IMR-90 (cell line): ENCODE results near the gene SDCCAG8. TPM values are rescaled to one million over a fixed set of nuclear protein-coding genes. Genes with fewer than 3 reads are reported as not detected.

ENCODE experiments used
- ATAC-seq: fragments of 200-7000 bp; cut with Tn5 transposase; 2 replicates; pipeline ENCODE4 v1.9.1; 2020; ENCODE audit warnings: low read depth, mild to moderate bottlenecking, moderate library complexity
- BruUV-seq: library from RNA; stranded (reverse); fragments of 400-500 nt; replicated peaks from 2 replicates; lab custom pipeline; 2021; lab: Mats Ljungman, UMichigan
- CTCF ChIA-PET: fragments of 300-600 bp; formaldehyde crosslinking; extraction: SDS; loops from one replicate; lab custom pipeline; 2021; ENCODE audit warnings: antibody characterized with exemption; lab: Yijun Ruan, JAX
- POLR2A ChIA-PET: fragments of 300-600 bp; sonication (Branson Sonifier 250); formaldehyde crosslinking; loops from one replicate; lab custom pipeline; 2022; ENCODE audit warnings: antibody characterized with exemption; ENCODE audit not compliant: unreplicated experiment; lab: Charles Lee
- DNase-seq: peaks from one replicate; pipeline ENCODE4 v3.0.0; 2013
- H2AFZ ChIP-seq: replicated peaks from 2 replicates; pipeline ENCODE3; 2013; ENCODE audit warnings: low read length, mild to moderate bottlenecking; ENCODE audit not compliant: poor library complexity
- H2AK5ac ChIP-seq: 2 replicates; pipeline ENCODE4 v1.6.1; 2013; ENCODE audit warnings: low read depth, low read length, inconsistent platforms
- H2AK9ac ChIP-seq: replicated peaks from 2 replicates; pipeline ENCODE3; 2013; ENCODE audit warnings: mild to moderate bottlenecking, low read depth, low read length, moderate library complexity; ENCODE audit not compliant: poor library complexity
- H2BK120ac ChIP-seq: 2 replicates; pipeline ENCODE4 v1.6.1; 2013; ENCODE audit warnings: low read depth, low read length, inconsistent platforms
- H2BK15ac ChIP-seq: 3 replicates; pipeline ENCODE4 v1.6.1; 2013; ENCODE audit warnings: low read depth, low read length, inconsistent platforms
- H2BK20ac ChIP-seq: 2 replicates; pipeline ENCODE4 v1.6.1; 2013; ENCODE audit warnings: low read depth, mild to moderate bottlenecking, inconsistent platforms, low read length, moderate library complexity
- H2BK5ac ChIP-seq: 2 replicates; pipeline ENCODE4 v1.6.1; 2013; ENCODE audit warnings: mild to moderate bottlenecking, low read depth, low read length, inconsistent platforms; ENCODE audit not compliant: poor library complexity, severe bottlenecking
- H3K14ac ChIP-seq: replicated peaks from 2 replicates; pipeline ENCODE4 v1.6.1; 2013; ENCODE audit warnings: low read depth, low read length, inconsistent platforms
- H3K18ac ChIP-seq: 2 replicates; pipeline ENCODE4 v1.6.1; 2013; ENCODE audit warnings: low read depth, low read length, control low read depth
- H3K23ac ChIP-seq: 2 replicates; pipeline ENCODE4 v1.6.1; 2013; ENCODE audit warnings: low read depth, low read length, inconsistent platforms
- H3K27ac ChIP-seq: 2 replicates; pipeline ENCODE4 v1.5.1; 2013; ENCODE audit warnings: mild to moderate bottlenecking, control low read depth, low read length; ENCODE audit not compliant: insufficient read depth
- H3K27me3 ChIP-seq: 2 replicates; pipeline ENCODE4 v1.6.1; 2013; ENCODE audit warnings: low read length; ENCODE audit not compliant: control insufficient read depth, insufficient read depth
- H3K36me3 ChIP-seq: 2 replicates; pipeline ENCODE4 v1.6.1; 2013; ENCODE audit warnings: low read length, mixed read lengths; ENCODE audit not compliant: control insufficient read depth, insufficient read depth
- H3K4ac ChIP-seq: 2 replicates; pipeline ENCODE4 v1.6.1; 2013; ENCODE audit warnings: low read depth, low read length, inconsistent platforms
- H3K4me1 ChIP-seq: 2 replicates; pipeline ENCODE4 v1.6.1; 2013; ENCODE audit warnings: low read length, mixed read lengths; ENCODE audit not compliant: control insufficient read depth, insufficient read depth
- H3K4me2 ChIP-seq: 2 replicates; pipeline ENCODE4 v1.6.1; 2013; ENCODE audit warnings: low read depth, mild to moderate bottlenecking, control low read depth, low read length, moderate library complexity
- H3K4me3 ChIP-seq: 2 replicates; pipeline ENCODE4 v1.5.1; 2013; ENCODE audit warnings: low read depth, mild to moderate bottlenecking, control low read depth, low read length, moderate library complexity; ENCODE audit not compliant: insufficient read depth
- H3K56ac ChIP-seq: 2 replicates; pipeline ENCODE4 v1.6.1; 2013; ENCODE audit warnings: low read length, inconsistent platforms; ENCODE audit not compliant: insufficient read depth; ENCODE audit errors: extremely low read depth
- H3K79me1 ChIP-seq, 2 experiments: 2 replicates each; pipeline ENCODE4 v1.6.1; 2013; ENCODE audit warnings: low read length in 2 of 2, inconsistent platforms in 1 of 2, low read depth in 1 of 2
- H3K9ac ChIP-seq: 2 replicates; pipeline ENCODE4 v1.6.1; 2013; ENCODE audit warnings: low read depth, low read length, control low read depth
- H3K9me1 ChIP-seq: 2 replicates; pipeline ENCODE4 v1.6.1; 2013; ENCODE audit warnings: low read length, inconsistent platforms; ENCODE audit not compliant: insufficient read depth
- H3K9me3 ChIP-seq: 2 replicates; pipeline ENCODE4 v1.6.1; 2013; ENCODE audit warnings: low read length; ENCODE audit not compliant: control insufficient read depth, insufficient read depth
- H4K20me1 ChIP-seq: 2 replicates; pipeline ENCODE4 v1.6.1; 2013; ENCODE audit warnings: low read length, inconsistent platforms; ENCODE audit not compliant: insufficient read depth
- H4K5ac ChIP-seq: 2 replicates; pipeline ENCODE4 v1.6.1; 2013; ENCODE audit warnings: mild to moderate bottlenecking, low read depth, low read length, control low read depth
- H4K8ac ChIP-seq, 2 experiments: 2 replicates each; pipeline ENCODE4 v1.6.1; 2013; ENCODE audit warnings: low read depth in 2 of 2, low read length in 2 of 2, control low read depth in 1 of 2, inconsistent platforms in 1 of 2
- H4K91ac ChIP-seq: 2 replicates; pipeline ENCODE4 v1.6.1; 2013; ENCODE audit warnings: low read depth, low read length, inconsistent platforms; ENCODE audit not compliant: insufficient read depth
- BHLHE40 ChIP-seq: fragments of 150-350 bp; IDR thresholded peaks from 2 replicates; pipeline ENCODE4 v1.6.1; 2016; ENCODE audit warnings: mild to moderate bottlenecking, low read depth, low read length
- CHD1 ChIP-seq: IDR thresholded peaks from 2 replicates; pipeline ENCODE4 v1.6.1; 2012; ENCODE audit warnings: low read depth, low read length, improper control_type of control experiment
- FOS ChIP-seq: fragments of 150-350 bp; IDR thresholded peaks from 2 replicates; pipeline ENCODE4 v1.6.1; 2016; ENCODE audit warnings: low read depth, low read length
- MAFK ChIP-seq: IDR thresholded peaks from 2 replicates; pipeline ENCODE4 v1.6.1; 2012; ENCODE audit warnings: low read depth, low read length, improper control_type of control experiment
- MAZ ChIP-seq: IDR thresholded peaks from 2 replicates; pipeline ENCODE4 v1.6.1; 2012; ENCODE audit warnings: low read depth, mild to moderate bottlenecking, low read length, improper control_type of control experiment, moderate library complexity, borderline replicate concordance
- MXI1 ChIP-seq: IDR thresholded peaks from 2 replicates; pipeline ENCODE4 v1.6.1; 2012; ENCODE audit warnings: low read depth, mild to moderate bottlenecking, low read length, moderate library complexity, borderline replicate concordance
- POLR2A ChIP-seq: IDR thresholded peaks from 2 replicates; pipeline ENCODE4 v1.6.1; 2012; ENCODE audit warnings: mild to moderate bottlenecking, low read depth, low read length
- RAD21 ChIP-seq: IDR thresholded peaks from 2 replicates; pipeline ENCODE4 v1.6.1; 2012; ENCODE audit warnings: low read length, improper control_type of control experiment
- RCOR1 ChIP-seq: IDR thresholded peaks from 2 replicates; pipeline ENCODE4 v1.6.1; 2012; ENCODE audit warnings: mild to moderate bottlenecking, low read length, improper control_type of control experiment; ENCODE audit not compliant: insufficient replicate concordance
- RFX5 ChIP-seq: IDR thresholded peaks from 2 replicates; pipeline ENCODE4 v1.8.0; 2012; ENCODE audit warnings: low read depth, mild to moderate bottlenecking, low read length, moderate library complexity
- SMC3 ChIP-seq: fragments of 150-350 bp; IDR thresholded peaks from 2 replicates; pipeline ENCODE4 v1.6.1; 2016; ENCODE audit warnings: low read depth, mild to moderate bottlenecking, antibody characterized with exemption, low read length, moderate library complexity
- WGBS, 2 experiments: methylation state at CpG; one replicate each; pipeline versions ENCODE4 v1.1.5 to v1.1.7; 2013; ENCODE audit warnings: missing lambda C conversion rate in 2 of 2; ENCODE audit not compliant: insufficient read length in 1 of 2; ENCODE audit errors: extremely low coverage in 2 of 2; 5-methylcytosine and 5-hydroxymethylcytosine counted together
- dilution Hi-C: fragments of 300-500 bp; cut with HindIII; formaldehyde crosslinking; loops from one replicate; pipeline ENCODE4 v1.14.3; 2018; ENCODE audit warnings: low sequenced_read_pairs; ENCODE audit not compliant: unreplicated experiment
- in situ Hi-C: fragments of 300-500 bp; cut with MboI; formaldehyde crosslinking; loops from 3 replicates; pipeline ENCODE4 v1.14.3; 2019; ENCODE audit warnings: low sequenced_read_pairs, inconsistent platforms, mixed read lengths
- intact Hi-C: fragments of 100-400 bp; cut with micrococcal nuclease; formaldehyde crosslinking; loops from 2 replicates; pipeline ENCODE4 v1.10.0; 2022
- polyA plus RNA-seq, 3 experiments: library from polyadenylated mRNA; depleted of rRNA; stranded (reverse); fragments of >200 nt; gene quantifications; 2 replicates each; pipeline ENCODE4 v1.2.3, GENCODE V29; 2012; ENCODE audit warnings: low replicate concordance in 1 of 3
- total RNA-seq: library from RNA; depleted of rRNA; stranded (reverse); fragments of >200 nt; gene quantifications from 2 replicates; pipeline ENCODE4 v1.2.3, GENCODE V29; 2012
- TF ChIP-seq, protein P1 (sequence below): fragments of 150-350 bp; IDR thresholded peaks from 2 replicates; pipeline ENCODE4 v1.6.1; 2017; ENCODE audit warnings: mild to moderate bottlenecking, antibody characterized with exemption, low read length, low read depth
- TF ChIP-seq, protein P2 (sequence below): fragments of 150-350 bp; IDR thresholded peaks from 2 replicates; pipeline ENCODE4 v1.6.1; 2016; ENCODE audit warnings: low read depth, mild to moderate bottlenecking, low read length, moderate library complexity, borderline replicate concordance

Gene SDCCAG8
- total and polyA plus RNA-seq, 2 of the 4 experiments (the other 2 are of a cell fraction): 25.2 to 46.8 TPM

DNA sequence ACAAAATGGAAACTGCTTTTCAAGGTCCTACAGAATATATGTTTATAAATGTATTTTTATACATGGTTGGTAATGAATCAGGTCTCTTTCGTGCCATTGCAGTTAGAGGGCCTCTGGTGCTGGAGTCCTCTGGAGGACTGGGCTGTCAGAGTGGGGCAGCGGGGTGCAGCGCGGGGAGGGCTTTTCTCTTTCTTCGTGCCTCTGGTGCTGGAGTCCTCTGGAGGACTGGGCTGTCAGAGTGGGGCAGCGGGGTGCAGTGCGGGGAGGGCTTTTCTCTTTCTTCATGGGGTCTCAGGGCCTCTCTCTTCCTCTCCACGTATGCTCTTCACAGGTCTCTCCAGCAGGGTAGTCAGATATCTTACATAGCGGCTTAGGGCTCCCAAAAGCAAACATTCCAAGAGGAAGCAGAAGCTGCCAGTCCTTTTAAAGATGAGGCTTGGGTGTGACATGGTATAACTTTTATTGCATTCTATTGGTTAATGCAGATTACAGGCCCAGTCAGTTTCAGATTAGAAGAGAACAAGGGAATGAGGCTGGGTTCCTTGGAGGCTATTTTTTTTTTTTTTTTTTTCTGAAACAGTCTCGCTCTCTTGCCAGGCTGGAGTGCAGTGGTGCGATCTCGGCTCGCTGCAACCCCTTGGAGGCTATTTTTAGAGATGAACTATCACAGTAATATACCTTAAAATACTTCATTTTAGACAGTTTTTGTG lies 13.1 kb downstream of the SDCCAG8 start:
- Histone ChIP-seq H3K23ac (peak overlapping the region; percentile 92), H2BK120ac (peak overlapping the region; percentile 95), H3K14ac (peak overlapping the region; percentile 67), H3K79me1 (peaks cover 28 to 46% of the 10 kb centered on the region in 2 experiments), H3K27ac (peak overlapping the region; percentile 98), H4K91ac (peak overlapping the region; percentile 85), H2AK9ac (peak overlapping the region; percentile 6), H4K8ac (peak overlapping the region; percentile 80 to 93), H3K36me3 (peaks cover 2% of the 10 kb centered on the region; the same call in 1 of the 2 replicates), H3K4me3 (peak overlapping the region; percentile 20; the same call in 1 of the 2 replicates), H3K9ac (peak overlapping the region; percentile 70), H3K9me3 (no peaks in the 10 kb centered on the region), H4K20me1 (no peaks in the 10 kb centered on the region), H2BK20ac (peak overlapping the region; percentile 90), H3K4me1 (peaks cover 24% of the 10 kb centered on the region), H3K27me3 (no peaks in the 10 kb centered on the region), H2BK5ac (peak overlapping the region; percentile 90), H3K56ac (peak overlapping the region; percentile 85), H3K9me1 (peaks cover 8% of the 10 kb centered on the region), H4K5ac (peak overlapping the region; percentile 86), H3K18ac (peak overlapping the region; percentile 84), H3K4ac (peak overlapping the region; percentile 96), H2BK15ac (peak overlapping the region; percentile 91; the same call in 1 of the 3 replicates), H3K4me2 (peak overlapping the region; percentile 91), H2AFZ (no peak overlapping the region), H2AK5ac (peak overlapping the region; percentile 31)
- POLR2A ChIA-PET: no interaction called here
- CTCF ChIA-PET: no interaction called here
- TF ChIP-seq FOS (no peak), SMC3 (no peak), RCOR1 (no peak), MXI1 (no peak), MAZ (no peak), CHD1 (no peak), BHLHE40 (no peak), RFX5 (no peak), MAFK (no peak), POLR2A (no peak), RAD21 (no peak)
- TF ChIP-seq, protein P1, sequence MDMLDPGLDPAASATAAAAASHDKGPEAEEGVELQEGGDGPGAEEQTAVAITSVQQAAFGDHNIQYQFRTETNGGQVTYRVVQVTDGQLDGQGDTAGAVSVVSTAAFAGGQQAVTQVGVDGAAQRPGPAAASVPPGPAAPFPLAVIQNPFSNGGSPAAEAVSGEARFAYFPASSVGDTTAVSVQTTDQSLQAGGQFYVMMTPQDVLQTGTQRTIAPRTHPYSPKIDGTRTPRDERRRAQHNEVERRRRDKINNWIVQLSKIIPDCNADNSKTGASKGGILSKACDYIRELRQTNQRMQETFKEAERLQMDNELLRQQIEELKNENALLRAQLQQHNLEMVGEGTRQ: no peak
- TF ChIP-seq, protein P2, sequence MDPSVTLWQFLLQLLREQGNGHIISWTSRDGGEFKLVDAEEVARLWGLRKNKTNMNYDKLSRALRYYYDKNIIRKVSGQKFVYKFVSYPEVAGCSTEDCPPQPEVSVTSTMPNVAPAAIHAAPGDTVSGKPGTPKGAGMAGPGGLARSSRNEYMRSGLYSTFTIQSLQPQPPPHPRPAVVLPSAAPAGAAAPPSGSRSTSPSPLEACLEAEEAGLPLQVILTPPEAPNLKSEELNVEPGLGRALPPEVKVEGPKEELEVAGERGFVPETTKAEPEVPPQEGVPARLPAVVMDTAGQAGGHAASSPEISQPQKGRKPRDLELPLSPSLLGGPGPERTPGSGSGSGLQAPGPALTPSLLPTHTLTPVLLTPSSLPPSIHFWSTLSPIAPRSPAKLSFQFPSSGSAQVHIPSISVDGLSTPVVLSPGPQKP: no peak
- intact Hi-C loops: loop anchor here (2.0 kb wide), 1 partner anchor 18 kb away; no protein-coding TSS in a partner anchor
- BruUV-seq: no TSS peak
- DNase-seq (peak; percentile 36), ATAC-seq (peak; percentile 38)
- in situ Hi-C loops: no loop called here
- WGBS, 2 experiments: no CpG with 5 or more reads among the region's 13 CpGs
- dilution Hi-C loops: no loop called here
